ENCODE results near the gene MLF2.

The MLF2 gene

GRCh38 chr12:6778217-6778573 is 25.3 kb upstream of the MLF2 start:
- DNase-seq (ENCODE audit: low spot score) = no peak

GRCh38 chr12:6777386-6777785 is 24.4 kb upstream of the MLF2 start:
- no peak for DNase-seq (ENCODE audit: low spot score)

- DNase-seq (ENCODE audit: low spot score) = no peak
Observed at GRCh38 chr12:6775185-6776174, 22.5 kb upstream of the MLF2 start.

- no peak for DNase-seq (ENCODE audit: low spot score)
Observed at GRCh38 chr12:6774499-6775062, 21.6 kb upstream of the MLF2 start.

- no peak for DNase-seq (ENCODE audit: low spot score)
Observed at GRCh38 chr12:6773590-6774351, 20.8 kb upstream of the MLF2 start.

GRCh38 chr12:6772726-6773589 is 20.0 kb upstream of the MLF2 start:
- no peak for DNase-seq (ENCODE audit: low spot score)

- no peak for DNase-seq (ENCODE audit: low spot score)
Observed at GRCh38 chr12:6772331-6772695, 19.4 kb upstream of the MLF2 start, which contains the start of gene LAG3. TSS of gene LAG3 (plus strand) at chr12:6772520. CDS start at chr12:6772853, 333 bp downstream.

GRCh38 chr12:6771509-6772330 is 18.8 kb upstream of the MLF2 start:
- no peak for DNase-seq (ENCODE audit: low spot score)

- DNase-seq (ENCODE audit: low spot score) = no peak
Observed at GRCh38 chr12:6771091-6771495, 18.2 kb upstream of the MLF2 start.

- no peak for DNase-seq (ENCODE audit: low spot score)
Observed at GRCh38 chr12:6770600-6770999, 17.7 kb upstream of the MLF2 start.

- DNase-seq (ENCODE audit: low spot score) = no peak
Observed at GRCh38 chr12:6770094-6770493, 17.2 kb upstream of the MLF2 start.

GRCh38 chr12:6769666-6770065 is 16.7 kb upstream of the MLF2 start:
- DNase-seq (ENCODE audit: low spot score) = no peak

GRCh38 chr12:6768990-6769389 is 16.0 kb upstream of the MLF2 start:
- DNase-seq (ENCODE audit: low spot score) = no peak

- no peak for DNase-seq (ENCODE audit: low spot score)
Observed at GRCh38 chr12:6768437-6768914, 15.5 kb upstream of the MLF2 start.

GRCh38 chr12:6767353-6768319 is 14.7 kb upstream of the MLF2 start:
- DNase-seq (ENCODE audit: low spot score) = no peak

GRCh38 chr12:6766651-6767349 is 13.9 kb upstream of the MLF2 start:
- DNase-seq (ENCODE audit: low spot score) = peak; percentile 89

GRCh38 chr12:6765634-6766581 is 13.0 kb upstream of the MLF2 start, which contains the start of gene PTMS:
TSS of gene PTMS (plus strand) at chr12:6766363. CDS start at chr12:6766706, 343 bp downstream.
- DNase-seq (ENCODE audit: low spot score) = peak; percentile 93
